CD4-positive, alpha-beta T cell treated with Interleukin-4 for 1 hour (primary cell): ENCODE data around the gene RBFOX2.
"Not testable (repeated sequence)": the region's sequence is repeated elsewhere in the genome, so short reads cannot be mapped to it uniquely, and the experiment has no call there.

Source experiments
- DNase-seq, 2 donors: peaks; one replicate each; pipeline ENCODE4 v3.0.0-alpha.2; 2020 to 2022

The RBFOX2 gene

GRCh38 chr22:36003972-36004674, 24.5 kb downstream of the RBFOX2 start:
- DNase-seq: no peak

DNA sequence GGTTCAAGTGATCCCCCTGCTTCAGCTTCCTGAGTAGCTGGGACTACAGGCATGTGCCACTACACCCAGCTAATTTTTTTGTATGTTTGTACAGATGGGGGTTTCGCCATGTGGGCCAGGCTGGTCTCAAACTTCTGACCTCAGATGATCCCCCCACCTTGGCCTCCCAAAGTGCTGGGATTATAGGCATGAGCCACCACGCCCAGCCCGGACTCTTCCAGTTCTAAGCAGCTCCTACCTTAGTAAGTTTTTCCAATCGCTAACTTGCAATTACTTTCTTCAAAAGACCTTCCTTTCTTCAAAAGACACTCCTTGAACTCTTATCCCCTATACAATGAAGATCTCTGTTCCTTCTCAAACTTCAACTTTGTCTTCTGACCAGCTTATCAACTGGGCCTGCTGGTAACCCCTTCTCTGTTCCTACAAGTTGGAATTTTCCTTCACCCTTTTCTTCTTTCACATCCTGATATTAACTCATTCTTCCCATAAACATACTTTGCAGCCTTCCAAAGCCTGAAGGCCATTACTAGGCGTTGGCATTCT, 25.8 kb downstream of the RBFOX2 start:
- no peak for DNase-seq

GRCh38 chr22:36002084-36002483, 26.5 kb downstream of the RBFOX2 start:
- no peak for DNase-seq

DNA sequence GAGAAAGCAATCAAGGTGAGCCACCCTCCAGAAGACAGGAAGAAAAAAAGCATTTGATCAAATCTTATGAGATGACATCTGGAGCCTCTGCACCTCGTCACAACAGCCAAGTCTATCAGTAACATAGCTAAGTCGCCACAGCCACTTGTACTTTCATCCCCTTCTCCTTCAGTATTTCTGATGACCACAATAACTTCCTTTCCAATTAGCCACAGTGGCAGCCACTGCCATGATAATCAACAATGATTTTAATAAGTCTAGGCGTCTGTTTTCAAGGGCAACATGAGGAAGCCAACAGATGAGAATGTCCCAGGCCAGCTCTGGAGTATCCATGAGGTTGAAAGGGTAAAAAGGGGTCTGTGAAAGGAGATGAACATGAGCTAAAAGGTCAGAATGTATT, 29.9 kb downstream of the RBFOX2 start:
- DNase-seq: no peak

DNA sequence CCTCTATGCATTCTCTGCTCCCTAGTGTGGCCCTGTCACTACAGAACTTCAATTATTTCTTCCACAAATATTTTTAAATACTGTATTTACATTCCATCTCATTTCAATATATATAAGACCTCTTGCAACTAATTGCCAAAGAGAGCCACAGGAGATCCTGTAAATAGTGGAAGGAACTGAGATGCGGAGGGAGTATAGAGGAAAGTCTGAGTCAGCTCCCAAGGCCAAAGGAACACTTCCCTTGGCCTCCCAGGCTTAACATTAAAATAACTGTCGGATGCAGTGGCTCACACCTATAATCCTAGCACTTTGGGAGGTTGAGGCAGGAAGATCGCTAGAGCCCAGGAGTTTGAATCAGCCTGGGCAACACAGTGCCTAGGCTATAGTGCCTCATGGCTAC, 31.2 kb downstream of the RBFOX2 start:
- no peak for DNase-seq

GRCh38 chr22:35996596-35996995, 32.0 kb downstream of the RBFOX2 start:
- DNase-seq: no peak

GRCh38 chr22:35995772-35996171, 32.9 kb downstream of the RBFOX2 start:
- no peak for DNase-seq

- no peak for DNase-seq
Observed at GRCh38 chr22:35995348-35995747, 33.3 kb downstream of the RBFOX2 start.

GRCh38 chr22:35993727-35994126, 34.9 kb downstream of the RBFOX2 start:
- DNase-seq: not testable (repeated sequence)

DNA sequence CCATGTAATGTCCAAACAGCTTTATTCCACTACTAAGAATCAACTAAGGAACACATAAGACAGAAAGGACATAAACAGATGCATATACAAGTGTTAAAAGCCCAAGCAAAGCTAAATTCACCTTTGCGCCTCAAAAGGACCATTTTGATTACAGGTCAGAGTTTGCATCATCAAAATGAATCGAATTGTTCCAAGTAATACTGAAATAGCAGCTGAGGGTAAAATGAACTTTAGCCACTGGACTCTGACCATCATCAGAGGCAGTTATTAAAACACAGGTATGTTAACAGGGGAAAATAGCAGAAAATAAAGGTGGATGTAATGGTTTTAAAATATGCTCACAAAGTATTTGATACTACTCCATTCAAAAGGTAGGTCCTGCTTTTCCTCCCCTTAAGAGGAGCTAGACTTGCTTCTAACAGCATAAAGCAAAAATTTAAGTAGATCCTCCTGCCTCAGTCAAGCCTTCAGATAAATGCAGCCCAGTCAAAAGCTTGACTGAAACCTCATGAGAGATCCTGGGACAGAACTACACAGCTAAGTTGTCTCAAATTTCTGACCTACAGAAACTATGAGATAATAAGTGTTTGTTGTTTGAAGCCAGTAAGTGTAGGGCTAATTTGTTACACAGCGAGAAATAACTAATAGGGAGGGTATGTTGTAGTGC, 35.4 kb downstream of the RBFOX2 start:
- DNase-seq: no peak

GRCh38 chr22:35991168-35991567, 37.5 kb downstream of the RBFOX2 start:
- DNase-seq: no peak

DNA sequence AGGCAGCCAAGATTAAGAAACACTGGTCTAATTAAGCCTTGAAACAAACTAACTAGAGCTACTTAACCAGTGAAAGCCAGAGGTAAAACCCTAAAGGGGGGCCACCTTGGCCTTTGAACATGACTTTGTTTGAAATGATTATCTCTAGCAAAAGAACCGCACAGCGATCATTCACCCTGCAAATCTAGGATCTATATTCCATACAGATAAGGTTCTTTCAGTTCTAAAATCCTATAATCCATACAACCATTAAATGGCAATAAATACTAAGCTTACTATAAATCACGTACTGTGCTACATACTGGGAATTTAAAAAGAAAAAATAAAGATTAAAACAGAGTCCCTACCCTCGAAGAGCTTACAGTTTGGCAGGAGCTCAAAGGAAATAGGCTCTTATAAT, 40.6 kb downstream of the RBFOX2 start:
- DNase-seq: no peak

- DNase-seq: no peak
Observed at GRCh38 chr22:35987487-35987886, 41.1 kb downstream of the RBFOX2 start.

GRCh38 chr22:35986088-35986487, 42.5 kb downstream of the RBFOX2 start:
- DNase-seq: no peak

DNA sequence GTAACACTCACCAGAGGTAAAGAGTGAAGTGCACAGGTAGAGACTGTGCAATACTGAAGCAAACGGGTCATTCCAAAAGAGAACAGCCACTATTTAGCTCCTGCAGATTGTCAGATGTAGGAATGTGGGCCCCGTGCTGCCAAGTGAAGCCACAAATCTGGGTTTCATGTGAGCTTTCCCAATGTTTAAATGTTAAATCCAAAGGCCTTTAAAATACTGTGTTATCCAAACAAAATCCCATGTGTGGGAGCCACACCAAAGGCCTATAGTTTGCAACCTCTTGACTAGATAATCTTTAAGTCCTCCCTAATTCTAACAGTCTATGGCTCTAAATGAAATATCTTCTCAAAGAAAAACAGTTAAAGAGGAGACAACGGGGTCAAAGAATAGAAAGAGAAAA, 43.3 kb downstream of the RBFOX2 start:
- no peak for DNase-seq

DNA sequence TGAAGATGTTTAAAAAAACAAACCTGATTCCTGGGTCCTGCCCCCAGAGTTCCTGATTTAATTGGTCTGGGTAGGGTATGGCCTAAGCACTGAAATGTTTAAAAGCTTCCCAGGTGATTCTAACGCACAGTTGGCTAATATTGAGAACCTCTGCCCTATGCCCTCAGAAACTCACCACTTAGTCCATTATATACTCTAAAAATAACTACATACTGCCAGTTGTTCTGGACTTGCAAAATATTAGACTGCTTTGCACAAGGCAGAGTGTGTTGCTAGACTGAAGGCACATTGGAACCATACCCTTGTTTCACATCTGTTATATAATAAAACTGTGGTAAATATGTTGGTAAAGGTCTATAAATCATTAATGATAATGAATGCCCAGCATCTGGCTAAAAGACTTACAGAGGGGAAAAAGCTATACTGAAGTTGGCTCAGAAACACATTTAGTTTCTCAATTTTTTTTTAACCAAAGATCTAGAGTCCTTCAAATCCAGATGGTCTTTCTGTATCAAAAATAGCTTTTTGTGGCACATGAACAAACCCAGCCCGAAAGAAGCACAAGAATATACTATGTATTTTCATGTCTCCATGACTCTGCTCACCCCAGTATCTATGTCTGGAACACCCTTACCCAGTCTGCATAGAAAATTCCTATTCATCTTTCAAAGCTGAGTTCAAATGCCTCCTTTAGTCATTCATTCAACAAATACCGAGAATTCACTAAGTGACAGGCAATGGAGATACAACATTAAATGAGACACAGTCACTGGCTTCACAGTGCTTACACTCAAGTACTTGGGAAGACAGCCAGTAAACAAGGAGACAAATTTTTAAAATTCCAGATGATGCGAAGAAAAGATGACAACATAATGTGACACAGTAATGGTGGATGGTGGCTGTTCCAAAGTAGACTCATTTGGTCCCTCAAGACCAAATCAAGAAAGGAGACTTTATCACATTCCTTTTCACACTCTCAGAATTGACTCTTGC, 44.1 kb downstream of the RBFOX2 start:
- no peak for DNase-seq

DNA sequence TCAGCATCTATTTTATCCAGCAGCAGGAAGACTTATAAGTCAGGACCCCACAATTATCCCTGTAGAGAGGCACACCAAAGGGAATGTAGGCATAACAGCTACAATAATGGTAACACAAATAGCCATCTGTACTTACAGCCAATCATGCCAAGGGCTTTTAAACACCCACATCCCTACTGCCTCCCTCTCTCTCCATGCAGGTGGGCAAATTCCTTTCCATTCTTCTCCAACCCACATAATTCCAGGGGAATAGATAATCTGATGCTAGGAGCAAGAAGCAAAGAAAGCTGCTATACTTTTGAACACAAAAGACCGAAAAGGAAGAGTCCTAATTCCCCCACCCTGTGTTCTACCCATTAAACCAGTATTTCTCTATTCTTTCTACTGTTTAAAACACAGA, 46.7 kb downstream of the RBFOX2 start:
- DNase-seq: no peak

DNA sequence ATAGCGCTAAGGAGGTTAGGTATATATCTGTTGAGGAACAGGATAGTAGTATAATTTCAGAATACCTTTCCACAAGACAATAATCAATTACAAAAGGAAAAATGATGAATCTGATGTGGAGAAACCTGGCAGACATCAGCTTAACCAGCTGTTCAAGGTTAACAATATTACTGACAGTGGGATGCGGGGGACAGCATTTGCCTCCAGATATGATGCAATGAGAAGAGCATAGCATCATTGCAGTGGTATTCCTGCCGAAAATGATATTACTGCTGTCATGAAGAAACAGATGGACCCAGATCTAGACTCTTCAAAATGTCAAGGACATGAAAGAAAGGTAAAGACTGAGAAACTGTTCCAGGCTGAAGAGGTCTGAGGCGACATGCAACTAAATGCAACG, 49.7 kb downstream of the RBFOX2 start:
- DNase-seq: no peak

DNA sequence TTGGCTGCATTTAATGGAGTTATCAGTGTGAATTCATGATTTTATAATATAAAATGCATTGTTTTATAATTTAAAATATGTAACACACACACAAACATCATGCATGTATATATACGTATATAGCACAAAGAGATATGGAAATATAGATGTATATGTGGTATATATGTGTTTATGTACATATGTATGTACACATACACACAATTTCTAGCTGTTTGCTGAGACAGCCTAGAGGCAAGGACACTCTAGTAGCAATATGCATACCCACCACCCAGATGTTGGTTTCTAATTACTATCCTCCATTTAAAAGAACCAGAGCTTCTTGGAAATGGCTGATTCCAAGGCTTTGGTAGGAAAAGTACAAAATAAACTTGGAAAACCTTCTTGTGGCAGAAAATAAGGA, 50.4 kb downstream of the RBFOX2 start:
- DNase-seq: no peak

- DNase-seq: no peak
Observed at GRCh38 chr22:35977136-35977535, 51.5 kb downstream of the RBFOX2 start.

- DNase-seq: no peak
Observed at GRCh38 chr22:35973388-35973787, 55.2 kb downstream of the RBFOX2 start.

DNA sequence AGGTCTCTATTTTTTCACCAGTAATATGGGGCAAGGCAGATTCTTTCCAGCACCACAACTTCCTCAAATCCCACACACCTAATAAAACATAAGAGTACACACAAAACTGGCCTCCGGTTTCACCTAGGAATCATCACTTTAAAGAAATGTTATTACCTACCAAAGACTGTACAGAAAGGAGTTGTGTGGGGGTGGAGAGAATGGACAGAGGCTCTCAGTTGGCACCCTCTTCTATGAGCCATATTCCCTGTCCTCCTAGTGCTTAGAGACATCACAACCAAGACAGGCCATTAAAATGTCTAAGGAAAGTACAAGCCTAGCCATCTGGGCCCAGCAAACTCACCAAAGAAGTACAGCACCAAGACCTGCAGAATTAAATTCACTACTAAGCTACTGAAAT, 56.1 kb downstream of the RBFOX2 start:
- DNase-seq: no peak

DNA sequence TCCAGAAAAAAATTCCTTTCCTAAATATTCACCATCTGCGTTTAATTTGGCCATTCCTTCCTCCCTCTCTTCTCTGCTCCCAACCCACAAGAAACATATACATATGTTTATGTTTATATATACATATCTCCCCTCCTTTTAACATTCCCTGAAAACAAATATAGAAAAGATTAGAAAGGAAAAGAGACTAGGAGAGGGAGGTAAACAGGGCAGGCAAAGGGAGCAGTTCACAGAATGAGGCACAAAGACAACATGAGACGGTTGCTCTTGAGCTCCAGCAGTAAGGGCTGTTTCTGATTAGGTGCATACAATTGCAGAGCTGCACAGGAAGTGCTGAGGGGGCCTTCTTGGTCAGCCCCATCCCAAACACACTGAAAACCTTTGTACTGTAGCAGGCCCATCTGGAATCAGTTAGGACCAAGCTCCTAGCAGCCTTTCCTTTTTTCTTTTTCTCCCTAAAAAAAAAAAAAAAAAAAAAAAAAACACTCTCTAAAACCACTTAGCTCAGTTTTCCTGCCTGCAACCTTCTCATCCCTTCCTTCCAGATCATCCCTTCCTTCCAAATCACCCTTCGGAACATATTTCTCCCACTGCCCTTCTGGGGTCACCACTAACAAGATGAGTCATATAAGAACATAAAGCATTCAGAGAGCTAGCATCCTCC, 57.0 kb downstream of the RBFOX2 start:
- DNase-seq: no peak
